CD4-positive, alpha-beta T cell treated with Interleukin-10 for 1 hour (primary cell): ENCODE data around the gene FGF18.
"Not testable (repeated sequence)": the region's sequence is repeated elsewhere in the genome, so short reads cannot be mapped to it uniquely, and the experiment has no call there.

Source experiments
- DNase-seq: peaks from one replicate; pipeline ENCODE4 v3.0.0-alpha.2; 2020

Gene FGF18

GRCh38 chr5:171418982-171419687, at the start of gene FGF18:
FGF18 (plus strand) TSS chr5:171419647; CDS start chr5:171420200, 553 bp downstream.
- DNase-seq: peak; percentile 29

GRCh38 chr5:171369898-171370297, 49.5 kb upstream of the FGF18 start:
- DNase-seq: no peak

- DNase-seq: not testable (repeated sequence)
Observed at GRCh38 chr5:171370881-171371280, 48.6 kb upstream of the FGF18 start.

GRCh38 chr5:171371326-171371725, 48.1 kb upstream of the FGF18 start:
- DNase-seq: no peak

GRCh38 chr5:171379961-171380360, 39.5 kb upstream of the FGF18 start:
- no peak for DNase-seq

GRCh38 chr5:171384416-171384815, 35.0 kb upstream of the FGF18 start:
- DNase-seq: not testable (repeated sequence)

GRCh38 chr5:171384999-171385398, 34.4 kb upstream of the FGF18 start:
- DNase-seq: not testable (repeated sequence)

- DNase-seq: no peak
Observed at GRCh38 chr5:171386006-171386671, 33.3 kb upstream of the FGF18 start.

- DNase-seq: no peak
Observed at GRCh38 chr5:171386861-171387344, 32.5 kb upstream of the FGF18 start.

- DNase-seq: peak; percentile 98
Observed at GRCh38 chr5:171387345-171387969, 32.0 kb upstream of the FGF18 start, which contains the start of gene NPM1. NPM1 (plus strand) TSS chr5:171387849; CDS start chr5:171387949, 100 bp downstream.

- peak; percentile 87 for DNase-seq
Observed at GRCh38 chr5:171387970-171388815, 31.3 kb upstream of the FGF18 start.

- no peak for DNase-seq
Observed at GRCh38 chr5:171388816-171389168, 30.7 kb upstream of the FGF18 start.

- DNase-seq: peak; percentile 41
Observed at GRCh38 chr5:171390883-171391677, 28.4 kb upstream of the FGF18 start.

GRCh38 chr5:171391996-171392577, 27.4 kb upstream of the FGF18 start:
- DNase-seq: no peak

GRCh38 chr5:171392585-171393159, 26.8 kb upstream of the FGF18 start:
- no peak for DNase-seq

- DNase-seq: no peak
Observed at GRCh38 chr5:171395042-171395441, 24.4 kb upstream of the FGF18 start.

GRCh38 chr5:171396583-171396982, 22.9 kb upstream of the FGF18 start:
- not testable (repeated sequence) for DNase-seq

- no peak for DNase-seq
Observed at GRCh38 chr5:171397190-171397589, 22.3 kb upstream of the FGF18 start.

GRCh38 chr5:171397599-171397998, 21.8 kb upstream of the FGF18 start:
- no peak for DNase-seq

GRCh38 chr5:171398660-171399059, 20.8 kb upstream of the FGF18 start:
- not testable (repeated sequence) for DNase-seq

- no peak for DNase-seq
Observed at GRCh38 chr5:171400169-171400568, 19.3 kb upstream of the FGF18 start.
